GM21786 (cell line): Measurements from ENCODE around the gene NRTN.

Experiments
- ATAC-seq: cut with Tn5 transposase; IDR thresholded peaks from one replicate; pipeline ENCODE4 v1.9.1; 2021; ENCODE audit not compliant: unreplicated experiment

Gene NRTN

DNA sequence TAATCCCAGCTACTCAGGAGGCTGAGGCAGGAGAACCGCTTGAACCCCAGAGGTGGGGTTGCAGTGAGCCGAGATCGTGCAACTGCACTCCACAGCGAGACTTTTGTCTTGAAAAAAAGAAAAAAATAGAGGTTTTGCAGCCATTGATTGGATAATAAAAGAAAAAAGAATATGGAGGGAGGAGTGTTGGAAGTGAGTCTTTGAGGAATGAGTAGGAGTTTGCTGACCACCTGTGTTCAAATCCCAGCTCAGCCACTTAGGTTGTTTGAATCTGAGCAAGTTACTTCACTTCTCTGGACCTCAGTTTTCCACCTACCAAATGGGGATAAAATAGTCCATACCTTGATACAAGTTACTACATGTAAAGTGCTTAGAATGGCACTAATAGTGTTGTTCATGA, 6.2 kb downstream of the NRTN start:
- ATAC-seq, result no peak

DNA sequence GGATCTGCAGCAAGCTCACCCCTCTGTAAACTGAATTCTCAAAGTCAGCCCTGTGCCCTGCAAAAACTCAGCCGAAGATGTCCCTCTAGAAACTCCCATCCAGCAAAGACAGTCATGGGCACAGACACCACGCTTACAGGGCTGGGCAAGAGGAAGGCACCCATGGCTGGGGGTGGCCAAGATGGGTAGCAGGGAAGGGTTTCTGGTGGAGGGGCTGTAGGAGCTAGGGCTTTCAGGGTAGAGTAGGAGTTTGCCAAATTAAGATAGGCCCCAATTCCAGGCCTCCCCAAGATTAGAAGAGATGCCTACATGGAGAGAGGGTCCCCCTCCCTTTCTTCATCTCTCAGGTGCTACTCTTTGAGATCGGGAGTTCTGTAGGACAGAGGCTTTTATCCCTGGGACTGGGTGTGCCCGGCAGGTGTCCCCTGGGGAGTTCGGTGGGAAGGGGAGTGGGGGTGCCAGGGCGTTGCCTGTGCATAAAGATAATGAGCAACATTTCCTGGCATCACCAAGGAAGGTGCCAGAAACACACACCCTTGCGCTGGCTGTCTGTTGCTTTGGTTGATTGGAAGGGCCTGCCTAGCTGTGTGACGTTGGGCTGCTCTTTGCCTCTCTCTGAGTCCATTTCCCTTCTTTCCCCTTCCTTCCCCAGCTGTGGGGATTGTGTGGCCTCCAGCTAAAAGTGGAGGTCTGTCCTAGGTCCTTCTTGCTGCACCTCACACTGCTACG, 9.4 kb downstream of the NRTN start:
- ATAC-seq, result no peak

DNA sequence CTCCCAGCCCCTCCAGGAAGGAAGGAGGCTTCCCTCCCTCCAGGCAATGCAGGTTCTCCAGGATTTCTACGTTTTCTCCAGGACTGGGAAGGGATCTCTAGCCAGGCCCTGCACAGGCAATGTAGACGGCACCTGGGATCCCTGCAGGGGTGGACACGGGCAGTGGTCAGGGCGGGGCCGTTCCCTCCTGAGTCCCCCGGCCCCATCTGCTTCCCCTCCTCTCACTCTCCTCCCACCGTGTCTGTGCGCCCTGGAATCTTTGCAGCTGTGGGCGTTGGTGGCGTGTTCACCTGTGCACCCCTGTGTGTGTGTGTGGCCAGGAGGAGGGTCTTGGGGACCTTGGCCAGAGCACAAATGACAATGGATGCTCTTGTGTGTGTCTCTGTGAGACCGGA, 10.0 kb downstream of the NRTN start:
- ATAC-seq, result no peak

DNA sequence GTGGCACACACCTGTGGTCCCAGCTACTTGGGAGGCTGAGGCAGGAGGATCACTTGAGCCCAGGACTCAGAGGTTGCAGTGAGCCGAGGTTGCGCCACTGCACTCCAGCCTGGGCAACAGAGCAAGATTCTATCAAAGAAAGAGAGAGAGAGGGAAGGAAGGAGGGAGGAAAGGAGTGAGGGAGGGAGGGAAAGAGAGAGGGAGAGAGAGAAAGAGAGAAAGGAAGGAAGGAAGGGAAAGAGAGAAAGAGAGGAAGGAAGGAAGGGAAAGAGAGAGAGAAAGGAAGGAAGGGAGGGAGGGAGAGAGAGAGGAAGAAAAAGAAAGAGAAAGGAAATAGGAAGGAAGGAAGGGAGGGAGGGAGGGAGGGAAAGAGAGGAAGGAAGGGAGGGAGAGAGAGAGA, 12.4 kb downstream of the NRTN start:
- no peak for ATAC-seq

DNA sequence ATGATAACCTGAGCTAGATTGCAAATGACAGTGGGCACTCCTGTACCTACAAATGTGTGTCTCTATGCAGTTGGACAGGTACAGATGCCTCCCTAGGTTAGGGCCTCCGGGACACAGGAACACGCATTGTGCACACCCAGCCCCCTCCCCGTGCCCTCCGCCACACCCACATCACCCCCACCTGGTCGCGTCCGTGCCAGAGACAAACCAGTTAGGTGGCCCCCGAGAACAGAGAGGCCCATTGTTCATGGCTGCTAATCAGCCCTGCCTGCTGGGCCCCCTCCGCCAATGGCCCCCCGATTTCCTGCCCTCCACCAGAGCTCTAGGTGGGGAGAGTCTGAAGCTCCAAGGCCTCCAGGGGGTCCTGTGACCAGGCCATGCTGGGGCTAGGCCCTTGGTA, 13.7 kb downstream of the NRTN start:
- ATAC-seq, result no peak

DNA sequence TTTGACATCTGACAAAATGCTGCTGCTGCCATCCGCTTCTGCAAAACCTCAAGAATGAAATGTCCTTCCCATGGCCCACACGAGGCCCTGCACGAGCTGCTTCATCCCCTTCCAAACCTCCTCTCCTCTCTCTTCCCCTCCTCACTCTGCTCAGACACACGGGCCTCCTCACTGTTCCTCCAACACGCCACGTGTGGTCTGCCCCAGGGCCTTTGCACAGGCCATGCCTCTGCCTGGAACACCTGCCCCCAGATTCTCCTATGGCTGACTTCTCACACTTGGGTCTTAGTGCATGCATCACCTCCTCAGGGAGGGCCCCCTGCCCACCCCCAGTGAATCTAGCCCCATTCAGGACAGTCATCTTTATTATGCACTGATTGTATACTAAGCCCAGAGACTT, 15.9 kb downstream of the NRTN start:
- ATAC-seq, result no peak

DNA sequence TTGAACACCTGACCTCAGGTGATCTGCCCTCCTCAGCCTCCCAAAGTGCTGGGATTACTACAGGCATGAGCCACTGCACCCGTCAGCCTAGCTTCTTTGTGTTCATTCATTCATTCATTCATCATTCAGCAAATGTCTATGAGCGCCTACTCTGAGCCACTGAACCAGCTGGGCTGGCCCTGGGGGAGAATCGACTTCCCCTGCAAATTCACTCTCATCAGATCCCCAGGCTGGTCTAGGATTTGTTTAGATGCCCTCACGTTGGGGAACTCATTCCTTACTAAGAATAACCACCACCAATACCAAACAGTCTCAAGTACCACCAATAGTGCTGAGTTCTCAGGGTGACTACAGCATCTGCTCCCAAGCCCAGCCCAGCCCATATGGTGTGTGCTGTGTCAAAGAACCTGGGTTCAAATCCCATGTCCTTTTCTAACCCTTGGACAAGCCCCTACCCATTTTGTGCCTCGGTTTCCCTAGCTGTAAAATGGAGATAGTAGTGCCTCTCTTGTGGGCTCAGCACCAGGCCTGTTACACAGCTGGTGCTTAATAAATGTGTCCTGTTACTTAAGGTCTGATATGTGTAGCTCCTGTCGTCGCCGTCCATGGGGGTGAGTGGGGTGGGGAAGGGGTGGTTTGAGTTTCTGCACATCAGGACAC, 16.8 kb downstream of the NRTN start:
- ATAC-seq, result no peak

DNA sequence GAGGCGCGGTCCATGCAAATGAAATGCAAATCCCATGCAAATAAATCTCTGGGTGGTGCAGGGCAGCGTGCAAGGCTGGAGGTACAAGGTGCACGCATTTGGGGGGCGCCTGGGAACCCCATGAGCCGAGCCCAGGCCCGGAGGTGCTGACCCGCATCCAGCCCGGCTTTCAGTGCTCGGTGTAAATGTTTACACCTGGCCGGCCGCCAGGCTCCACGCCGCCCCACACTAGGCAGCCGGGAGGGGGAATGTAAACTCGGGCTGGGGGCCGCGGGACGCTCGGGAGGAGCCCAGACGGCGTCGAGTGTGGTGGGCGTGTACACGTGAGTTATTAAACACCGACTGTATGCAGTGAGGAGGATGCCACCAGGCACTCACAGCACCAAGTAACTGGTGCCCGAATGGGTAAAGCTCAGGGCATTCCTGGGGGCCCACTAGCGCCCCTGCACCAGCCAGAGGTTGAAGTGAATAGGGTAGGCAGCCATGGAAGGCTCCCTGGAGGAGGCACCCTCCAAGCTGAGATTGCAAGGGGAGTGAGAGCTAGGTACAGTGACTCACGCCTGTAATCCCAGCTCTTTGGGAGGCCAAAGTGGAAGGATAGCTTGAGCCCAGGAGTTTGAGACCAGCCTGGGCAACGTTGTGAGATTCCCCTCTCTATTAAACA, 17.4 kb downstream of the NRTN start:
- no peak for ATAC-seq

DNA sequence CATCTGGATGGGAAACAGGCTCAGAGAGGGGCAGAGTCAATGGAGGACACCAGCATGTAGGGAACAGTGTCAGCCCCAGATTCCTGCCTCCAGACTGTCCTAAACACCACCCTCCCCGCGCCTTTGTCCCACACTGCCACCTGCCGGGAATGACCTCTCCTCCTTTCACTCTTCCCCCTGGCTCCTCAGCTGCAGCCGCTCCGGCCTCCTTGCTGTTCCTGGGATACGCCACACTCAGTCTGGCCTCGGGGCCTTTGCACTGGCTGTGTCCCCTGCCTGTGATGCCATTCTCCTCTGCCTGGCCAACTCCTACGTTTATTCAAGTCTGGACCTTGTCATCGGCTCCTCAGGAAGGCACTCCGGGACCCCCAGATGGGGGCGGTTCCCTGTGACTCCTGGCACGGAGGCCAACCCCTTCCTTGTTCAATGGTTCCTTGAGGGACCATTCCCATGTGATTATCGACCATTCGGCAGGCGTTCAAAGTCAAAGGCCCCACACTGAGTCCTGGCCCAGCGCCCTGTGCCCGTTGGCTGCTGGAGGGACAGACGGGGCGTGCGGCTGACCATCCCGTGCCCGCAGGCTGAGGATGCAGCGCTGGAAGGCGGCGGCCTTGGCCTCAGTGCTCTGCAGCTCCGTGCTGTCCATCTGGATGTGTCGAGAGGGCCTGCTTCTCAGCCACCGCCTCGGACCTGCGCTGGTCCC, 18.9 kb downstream of the NRTN start:
- no peak for ATAC-seq

DNA sequence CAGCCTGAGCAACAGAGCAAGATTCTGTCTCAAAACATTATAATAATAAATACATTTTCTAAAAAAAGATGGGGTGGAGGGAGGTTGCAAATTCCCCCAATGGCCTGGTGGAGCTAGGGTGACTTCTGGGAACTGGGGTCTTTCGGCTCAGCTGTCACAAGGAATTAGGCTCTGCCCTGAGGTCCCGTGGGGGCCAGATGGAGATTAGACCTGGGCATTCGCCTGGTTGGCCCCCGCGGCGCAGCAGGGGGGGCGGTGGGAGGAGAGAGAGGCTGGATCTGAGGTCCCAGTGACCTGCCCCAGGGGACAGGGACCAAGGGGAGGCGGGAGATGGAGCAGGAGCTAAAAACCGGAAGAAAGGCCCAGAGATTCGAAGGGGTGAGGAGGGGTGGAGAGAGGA, 19.9 kb downstream of the NRTN start:
- ATAC-seq, result no peak

DNA sequence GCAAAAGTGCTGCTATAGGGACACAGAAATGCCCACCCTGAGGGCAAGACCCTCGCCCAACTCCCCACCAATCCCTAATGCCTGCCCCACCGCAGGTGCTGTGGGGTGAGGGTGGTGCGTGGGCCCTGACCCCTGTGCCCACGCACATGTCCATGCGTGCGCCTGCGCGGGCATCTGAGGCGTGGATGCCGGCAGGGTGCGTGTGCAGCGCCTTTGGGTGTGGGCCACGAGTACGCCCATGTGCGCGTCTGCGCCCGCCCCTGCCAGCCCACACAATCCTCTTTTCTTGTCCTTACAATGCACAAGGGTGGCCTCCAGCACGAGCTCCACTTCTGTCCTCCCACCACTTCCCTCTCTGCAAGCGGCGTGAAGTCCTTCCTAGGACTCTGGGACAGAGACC, 20.3 kb downstream of the NRTN start:
- no peak for ATAC-seq

DNA sequence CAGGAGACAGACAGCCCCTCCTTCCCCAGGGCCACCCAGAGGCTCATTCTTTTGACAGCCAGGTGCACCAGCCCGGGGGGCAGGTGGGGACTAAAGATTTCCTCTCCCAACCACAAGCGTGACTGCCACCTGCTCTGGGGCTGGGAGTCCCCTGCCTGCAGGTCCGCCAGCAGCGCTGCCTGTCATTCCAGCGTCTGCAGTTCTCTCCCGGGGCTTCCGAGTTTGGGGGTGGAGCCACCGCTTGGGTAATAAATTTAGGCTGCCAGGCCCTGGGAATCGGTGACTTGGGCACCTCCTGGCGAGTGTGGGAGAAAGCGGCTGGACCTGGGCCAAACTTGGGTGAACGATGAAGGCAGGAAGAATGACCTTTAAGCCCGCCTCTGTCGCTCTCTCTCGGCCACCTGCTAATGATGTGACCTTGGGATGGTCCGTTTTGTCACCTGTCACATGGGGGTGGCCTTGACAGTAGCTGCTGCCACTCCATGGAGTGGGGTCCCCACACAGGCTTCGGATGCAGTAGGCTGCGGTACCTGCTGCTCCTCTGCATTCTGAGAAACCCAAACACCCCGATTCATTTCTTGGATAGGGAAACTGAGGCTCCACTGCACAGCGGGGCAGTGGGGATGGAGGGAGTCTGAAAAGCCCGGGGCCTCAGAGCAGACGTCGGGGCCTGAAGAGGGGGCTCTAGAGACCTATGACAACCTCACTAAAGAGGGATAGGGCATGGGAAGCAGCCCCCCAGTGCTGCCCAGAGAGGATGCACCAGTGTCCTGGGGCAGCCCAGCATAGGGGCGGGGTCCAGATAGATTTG, 21.9 kb downstream of the NRTN start:
- no peak for ATAC-seq

DNA sequence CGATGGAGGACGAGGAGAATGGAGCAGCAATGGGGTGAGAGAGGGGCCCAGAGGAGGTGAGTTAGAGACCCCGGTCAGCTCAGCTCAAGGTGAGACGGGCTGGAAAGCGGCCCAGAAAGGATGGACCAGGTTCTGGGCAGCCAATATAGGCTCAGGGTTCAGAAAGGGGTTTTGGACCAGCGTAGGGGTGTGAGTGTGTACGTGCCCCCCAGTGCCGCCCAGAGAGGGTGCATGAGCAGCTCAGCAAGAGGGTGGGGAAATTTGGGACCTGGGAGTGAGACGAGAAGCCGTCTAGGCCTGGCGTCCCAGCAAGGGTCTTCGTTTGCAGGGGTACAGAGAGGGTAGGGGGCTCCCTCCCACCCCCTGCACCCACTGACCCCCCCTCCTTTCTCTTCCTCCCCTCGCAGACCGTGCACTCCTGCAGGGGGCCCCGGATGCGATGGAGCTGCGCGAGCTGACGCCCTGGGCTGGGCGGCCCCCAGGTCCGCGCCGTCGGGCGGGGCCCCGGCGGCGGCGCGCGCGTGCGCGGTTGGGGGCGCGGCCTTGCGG, 22.5 kb downstream of the NRTN start:
- no peak for ATAC-seq

DNA sequence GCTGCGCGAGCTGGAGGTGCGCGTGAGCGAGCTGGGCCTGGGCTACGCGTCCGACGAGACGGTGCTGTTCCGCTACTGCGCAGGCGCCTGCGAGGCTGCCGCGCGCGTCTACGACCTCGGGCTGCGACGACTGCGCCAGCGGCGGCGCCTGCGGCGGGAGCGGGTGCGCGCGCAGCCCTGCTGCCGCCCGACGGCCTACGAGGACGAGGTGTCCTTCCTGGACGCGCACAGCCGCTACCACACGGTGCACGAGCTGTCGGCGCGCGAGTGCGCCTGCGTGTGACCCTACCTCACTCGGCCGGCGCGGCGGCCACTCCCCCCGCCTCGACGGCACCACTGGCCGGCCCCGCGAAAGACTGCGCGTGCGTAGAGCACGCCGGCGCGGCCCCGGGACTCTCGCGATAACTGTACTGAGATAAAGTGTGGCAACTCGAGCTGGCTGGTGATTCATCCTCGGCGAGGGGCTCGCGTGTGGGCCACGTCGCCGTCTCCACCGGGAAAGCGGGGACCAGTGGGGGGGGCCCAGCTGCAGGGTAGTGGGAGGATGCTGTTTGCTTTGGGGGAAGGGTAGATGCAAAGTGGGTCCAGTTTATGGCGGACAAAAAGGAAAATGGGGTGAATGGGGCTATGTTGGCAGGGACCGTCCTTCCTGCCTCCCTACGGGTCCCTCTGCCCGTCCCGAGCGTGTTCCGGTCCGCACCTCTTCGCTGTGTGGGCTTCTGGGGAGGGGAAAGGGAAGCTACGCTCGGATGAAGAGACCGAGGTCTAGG, 23.2 kb downstream of the NRTN start:
- ATAC-seq, result peak; percentile 66

DNA sequence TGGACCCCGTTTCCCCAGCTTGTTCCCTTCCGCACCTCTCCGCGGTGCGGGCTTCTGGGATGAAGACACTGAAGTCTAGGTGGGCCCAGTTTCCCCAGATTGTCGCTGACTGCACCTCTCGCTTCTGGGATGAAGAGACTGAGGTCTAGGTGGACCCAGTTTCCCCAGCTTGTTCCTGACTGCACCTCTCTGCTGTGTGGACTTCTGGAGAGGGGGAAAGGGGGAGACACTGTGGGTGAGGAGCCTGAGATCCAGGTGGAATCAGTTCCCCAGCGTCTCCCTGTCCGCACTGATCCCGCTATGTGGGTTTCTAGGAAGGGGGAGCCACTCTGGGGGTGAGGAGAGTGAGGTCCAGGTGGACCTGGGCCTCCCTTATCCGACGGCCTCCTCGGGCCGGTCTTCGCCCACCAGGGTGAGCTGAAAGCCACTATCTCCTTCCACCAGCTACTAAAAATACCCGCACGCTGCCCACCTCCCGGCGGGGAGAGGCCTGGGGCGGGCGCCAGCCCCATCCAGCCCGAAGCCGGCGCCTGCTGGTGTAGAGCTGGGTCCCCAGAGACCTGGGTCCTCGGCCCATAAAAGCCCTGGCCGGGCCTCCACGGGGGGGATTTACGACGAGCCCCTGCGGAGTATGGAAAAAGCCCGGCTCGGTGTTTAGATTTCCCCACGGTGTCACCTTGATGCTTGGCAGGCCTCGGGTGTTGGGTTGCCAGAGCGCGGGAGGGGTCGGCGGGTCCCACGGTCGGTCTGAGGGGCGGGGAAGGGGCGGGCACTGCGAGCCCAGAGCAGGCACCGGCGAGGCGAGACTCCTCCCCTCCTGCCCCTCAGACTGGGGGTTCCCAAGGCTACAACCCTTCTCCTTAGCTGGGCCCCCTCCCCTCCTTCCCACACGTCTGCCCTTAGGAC, 24.0 kb downstream of the NRTN start:
- ATAC-seq, result no peak

DNA sequence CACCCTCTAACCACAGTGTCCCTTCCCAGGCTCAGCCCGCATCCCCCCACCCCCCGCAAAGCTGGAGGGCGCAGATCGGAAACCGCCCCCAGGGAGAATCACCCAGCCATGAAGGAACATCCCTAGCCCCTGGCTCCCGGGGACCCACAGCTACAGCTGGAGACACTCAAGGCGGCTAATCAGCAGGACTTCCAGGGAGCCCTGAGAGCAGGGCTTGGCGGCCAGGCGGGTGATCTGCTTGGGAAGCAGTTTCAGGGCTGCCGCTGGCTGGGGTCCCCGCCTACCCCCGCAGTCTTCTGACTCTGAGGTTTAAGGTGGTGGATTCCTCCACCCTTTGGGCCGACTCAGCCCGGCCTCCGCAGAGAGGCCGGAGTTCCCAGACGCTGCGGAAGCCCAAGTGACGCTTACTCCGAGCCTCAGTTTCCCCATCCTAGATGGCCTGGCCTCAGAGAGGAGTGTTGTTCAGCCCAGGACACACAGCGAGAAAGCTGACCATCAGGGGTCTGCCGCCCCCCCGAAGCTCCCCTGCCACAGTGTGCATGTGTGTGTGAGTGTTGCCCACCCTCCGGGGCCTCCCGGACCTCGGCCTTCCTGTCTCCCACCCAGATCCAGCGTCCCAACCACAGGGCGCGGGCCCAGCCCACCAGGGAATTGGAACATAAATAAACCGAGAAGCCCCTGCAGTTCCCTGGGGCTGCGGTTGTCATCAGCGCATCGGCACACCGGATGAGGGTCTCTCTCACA, 24.9 kb downstream of the NRTN start:
- ATAC-seq, result no peak

DNA sequence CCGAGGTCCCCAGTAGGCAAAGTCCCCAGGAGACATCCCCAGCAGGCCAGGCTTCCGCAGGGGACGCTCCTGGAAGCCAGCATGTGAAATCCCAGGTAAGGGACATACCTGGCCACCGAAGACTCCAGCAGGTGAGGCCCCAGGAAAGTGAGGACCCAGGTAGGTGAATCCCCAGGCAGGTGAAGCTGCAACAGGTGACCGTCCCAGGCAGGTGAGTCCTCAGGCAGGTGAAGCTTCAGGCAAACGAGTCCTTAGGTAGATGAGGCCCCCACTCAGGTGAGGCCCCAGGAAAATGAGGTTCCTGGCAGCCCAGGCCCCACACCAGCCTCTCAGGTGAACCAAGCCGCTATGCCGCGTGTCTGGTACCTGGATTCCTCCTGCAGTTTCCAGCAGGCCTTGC, 26.3 kb downstream of the NRTN start:
- no peak for ATAC-seq

DNA sequence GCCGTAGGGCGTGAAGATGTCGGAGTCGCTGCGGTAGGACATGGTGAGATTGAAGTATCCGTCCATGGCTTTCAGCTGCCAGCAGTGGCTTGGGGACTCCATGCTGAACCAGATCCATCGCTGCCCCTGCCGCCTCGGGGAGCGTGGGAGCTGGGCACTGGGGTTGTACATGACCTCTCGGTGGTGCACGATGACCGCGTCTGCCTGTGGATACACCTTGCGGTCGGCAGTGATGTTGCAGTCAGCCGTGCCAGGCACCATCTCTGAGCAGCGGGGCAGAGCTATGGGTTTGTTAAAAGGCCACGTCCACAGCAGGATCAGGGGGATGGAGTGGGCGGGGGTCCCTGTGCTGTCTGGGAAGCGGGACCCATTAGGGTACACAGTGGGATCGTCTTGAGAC, 27.2 kb downstream of the NRTN start:
- no peak for ATAC-seq
